K562 (cell line): Measurements from ENCODE around the gene CLASP2. TPM values are rescaled to one million over a fixed set of nuclear protein-coding genes. Genes with fewer than 3 reads are reported as not detected.

Experiments
- BRD4 ChIP-seq: fragments of 200-600 bp; sonication (generic); IDR thresholded peaks from 2 replicates; pipeline ENCODE4 v1.6.1; 2017; ENCODE audit warnings: inconsistent platforms
- CTBP1 ChIP-seq: fragments of 450-650 bp; IDR thresholded peaks from 2 replicates; pipeline ENCODE4 v1.6.1; 2016; ENCODE audit warnings: borderline replicate concordance
- GATA2 ChIP-seq: sonication (generic); formaldehyde crosslinking; IDR thresholded peaks from 2 replicates; pipeline ENCODE4 v1.4.0; 2020; ENCODE audit warnings: mild to moderate bottlenecking, missing genetic modification reagents
- RBM22 ChIP-seq: fragments of 200-400 bp; formaldehyde crosslinking; IDR thresholded peaks from 2 replicates; pipeline ENCODE4 v1.6.1; 2018; ENCODE audit warnings: low read length, low read depth; ENCODE audit not compliant: poor library complexity, severe bottlenecking
- RFX5 ChIP-seq: IDR thresholded peaks from 2 replicates; pipeline ENCODE4 v1.6.1; 2011; ENCODE audit warnings: low read depth, mild to moderate bottlenecking, improper control_type of control experiment, low read length
- ZNF830 ChIP-seq: fragments of 250-450 bp; sonication (Bioruptor Pico); IDR thresholded peaks from 2 replicates; pipeline ENCODE4 v1.5.0; 2021; ENCODE audit warnings: mild to moderate bottlenecking
- polyA plus RNA-seq, 8 experiments: library from polyadenylated mRNA; depleted of rRNA in 4 of 8; stranded (reverse) in 5 of 8; unstranded in 3 of 8; fragments of >200 nt; fragmentation: Nextera tagmentation in 2 of 8; fragmentation: Illumina TruSeq in 1 of 8; extraction: Ambion mirVana in 2 of 8; extraction: Trizol in 1 of 8; gene quantifications; 2 replicates each; pipeline versions ENCODE4 v1.2.1 to v1.2.3, GENCODE V29; 2011 to 2014; ENCODE audit warnings: inconsistent platforms in 1 of 8, missing spikeins in 1 of 8
- total RNA-seq, 7 experiments: library from RNA; depleted of rRNA in 6 of 7; stranded (reverse); fragments of >200 nt in 6 of 7; fragmentation: Illumina TruSeq in 2 of 7; extraction: Trizol in 2 of 7; gene quantifications; 2 replicates each; pipeline versions ENCODE4 v1.2.1 to v1.2.3, GENCODE V29; 2011 to 2021; ENCODE audit warnings: low replicate concordance in 1 of 7
- TF ChIP-seq, protein P1 (sequence below), 2 experiments: fragments of 450-650 bp in 1 of 2; sonication (generic) in 1 of 2; formaldehyde crosslinking in 1 of 2; IDR thresholded peaks in 1 of 2; conservative IDR thresholded peaks in 1 of 2; 2 replicates each; pipeline versions ENCODE4 v1.6.1 to v1.8.1; 2016 to 2023; ENCODE audit warnings: mild to moderate bottlenecking in 2 of 2, moderate library complexity in 2 of 2, inconsistent platforms in 1 of 2, missing genetic modification reagents in 1 of 2
- TF ChIP-seq, protein P2 (sequence below): sonication (generic); formaldehyde crosslinking; IDR thresholded peaks from 2 replicates; pipeline ENCODE4 v1.8.1; 2023; ENCODE audit warnings: mild to moderate bottlenecking, missing genetic modification reagents
- TF ChIP-seq, protein P3 (sequence below): fragments of 250-450 bp; sonication (Bioruptor Pico); IDR thresholded peaks from 2 replicates; pipeline ENCODE4 v1.4.0; 2020

Gene CLASP2
- total and polyA plus RNA-seq, 9 of the 15 experiments (the other 6 are each of a cell fraction or from before 2014, with no cell fraction given), result 13.5 to 107 (median 71.8) TPM

DNA sequence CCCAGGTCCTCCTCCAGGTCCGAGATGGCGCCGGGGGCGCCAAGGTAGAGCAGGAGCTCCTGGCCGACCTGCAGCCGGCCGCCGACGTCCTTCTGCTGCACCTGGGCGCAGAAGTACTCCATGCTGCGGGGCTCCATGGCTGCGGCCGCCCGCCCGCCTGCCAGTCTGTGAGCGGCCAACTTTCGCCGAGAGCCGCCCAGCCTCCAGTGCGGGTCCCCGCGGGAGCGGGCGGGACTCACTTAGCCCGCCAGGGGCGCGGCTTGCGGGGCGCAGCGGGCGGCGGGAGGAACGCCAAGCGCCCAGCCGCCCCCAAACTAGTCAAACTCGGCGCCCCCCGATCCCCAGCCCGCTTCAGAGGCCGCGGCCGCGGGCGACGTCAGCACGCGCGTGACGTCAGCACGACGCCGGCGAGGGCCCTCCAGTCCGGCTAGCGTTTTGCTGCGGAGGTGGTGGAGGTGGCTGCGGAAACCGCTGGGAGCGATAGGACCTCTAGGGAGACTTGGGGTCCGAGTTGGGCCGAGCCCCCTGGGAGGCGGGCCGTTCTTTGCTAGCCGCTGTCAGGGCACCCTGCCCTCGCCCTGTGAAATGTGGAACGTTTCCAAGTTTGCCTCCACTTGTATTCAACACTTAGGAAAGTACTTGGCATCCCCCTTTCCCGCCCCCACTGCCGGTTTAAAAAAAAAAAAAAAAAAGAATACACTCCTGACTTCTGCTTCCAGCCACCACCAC lies at the start of gene CLASP2 (continued):
- TF ChIP-seq CTBP1, result peak; percentile 80
- TF ChIP-seq, protein P1, sequence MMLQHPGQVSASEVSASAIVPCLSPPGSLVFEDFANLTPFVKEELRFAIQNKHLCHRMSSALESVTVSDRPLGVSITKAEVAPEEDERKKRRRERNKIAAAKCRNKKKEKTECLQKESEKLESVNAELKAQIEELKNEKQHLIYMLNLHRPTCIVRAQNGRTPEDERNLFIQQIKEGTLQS (IDR thresholded peaks at IDR 0.05), result peak; percentile 89
- TF ChIP-seq, protein P1 (CRISPR knock-in tag; conservative IDR thresholded peaks at IDR 0.05), result no peak
- TF ChIP-seq BRD4, result peak; percentile 81; the same call in 1 of the 2 replicates
- no peak for TF ChIP-seq RBM22
- TF ChIP-seq GATA2 (CRISPR knock-in tag), result no peak
- TF ChIP-seq ZNF830 (CRISPR knock-in tag), result 0 out of 2 replicates have a peak, but pooled peaks have one; percentile 14
- TF ChIP-seq, protein P2, sequence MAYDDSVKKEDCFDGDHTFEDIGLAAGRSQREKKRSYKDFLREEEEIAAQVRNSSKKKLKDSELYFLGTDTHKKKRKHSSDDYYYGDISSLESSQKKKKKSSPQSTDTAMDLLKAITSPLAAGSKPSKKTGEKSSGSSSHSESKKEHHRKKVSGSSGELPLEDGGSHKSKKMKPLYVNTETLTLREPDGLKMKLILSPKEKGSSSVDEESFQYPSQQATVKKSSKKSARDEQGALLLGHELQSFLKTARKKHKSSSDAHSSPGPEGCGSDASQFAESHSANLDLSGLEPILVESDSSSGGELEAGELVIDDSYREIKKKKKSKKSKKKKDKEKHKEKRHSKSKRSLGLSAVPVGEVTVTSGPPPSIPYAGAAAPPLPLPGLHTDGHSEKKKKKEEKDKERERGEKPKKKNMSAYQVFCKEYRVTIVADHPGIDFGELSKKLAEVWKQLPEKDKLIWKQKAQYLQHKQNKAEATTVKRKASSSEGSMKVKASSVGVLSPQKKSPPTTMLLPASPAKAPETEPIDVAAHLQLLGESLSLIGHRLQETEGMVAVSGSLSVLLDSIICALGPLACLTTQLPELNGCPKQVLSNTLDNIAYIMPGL, result peak; percentile 92
- TF ChIP-seq RFX5, result no peak
- TF ChIP-seq, protein P3, sequence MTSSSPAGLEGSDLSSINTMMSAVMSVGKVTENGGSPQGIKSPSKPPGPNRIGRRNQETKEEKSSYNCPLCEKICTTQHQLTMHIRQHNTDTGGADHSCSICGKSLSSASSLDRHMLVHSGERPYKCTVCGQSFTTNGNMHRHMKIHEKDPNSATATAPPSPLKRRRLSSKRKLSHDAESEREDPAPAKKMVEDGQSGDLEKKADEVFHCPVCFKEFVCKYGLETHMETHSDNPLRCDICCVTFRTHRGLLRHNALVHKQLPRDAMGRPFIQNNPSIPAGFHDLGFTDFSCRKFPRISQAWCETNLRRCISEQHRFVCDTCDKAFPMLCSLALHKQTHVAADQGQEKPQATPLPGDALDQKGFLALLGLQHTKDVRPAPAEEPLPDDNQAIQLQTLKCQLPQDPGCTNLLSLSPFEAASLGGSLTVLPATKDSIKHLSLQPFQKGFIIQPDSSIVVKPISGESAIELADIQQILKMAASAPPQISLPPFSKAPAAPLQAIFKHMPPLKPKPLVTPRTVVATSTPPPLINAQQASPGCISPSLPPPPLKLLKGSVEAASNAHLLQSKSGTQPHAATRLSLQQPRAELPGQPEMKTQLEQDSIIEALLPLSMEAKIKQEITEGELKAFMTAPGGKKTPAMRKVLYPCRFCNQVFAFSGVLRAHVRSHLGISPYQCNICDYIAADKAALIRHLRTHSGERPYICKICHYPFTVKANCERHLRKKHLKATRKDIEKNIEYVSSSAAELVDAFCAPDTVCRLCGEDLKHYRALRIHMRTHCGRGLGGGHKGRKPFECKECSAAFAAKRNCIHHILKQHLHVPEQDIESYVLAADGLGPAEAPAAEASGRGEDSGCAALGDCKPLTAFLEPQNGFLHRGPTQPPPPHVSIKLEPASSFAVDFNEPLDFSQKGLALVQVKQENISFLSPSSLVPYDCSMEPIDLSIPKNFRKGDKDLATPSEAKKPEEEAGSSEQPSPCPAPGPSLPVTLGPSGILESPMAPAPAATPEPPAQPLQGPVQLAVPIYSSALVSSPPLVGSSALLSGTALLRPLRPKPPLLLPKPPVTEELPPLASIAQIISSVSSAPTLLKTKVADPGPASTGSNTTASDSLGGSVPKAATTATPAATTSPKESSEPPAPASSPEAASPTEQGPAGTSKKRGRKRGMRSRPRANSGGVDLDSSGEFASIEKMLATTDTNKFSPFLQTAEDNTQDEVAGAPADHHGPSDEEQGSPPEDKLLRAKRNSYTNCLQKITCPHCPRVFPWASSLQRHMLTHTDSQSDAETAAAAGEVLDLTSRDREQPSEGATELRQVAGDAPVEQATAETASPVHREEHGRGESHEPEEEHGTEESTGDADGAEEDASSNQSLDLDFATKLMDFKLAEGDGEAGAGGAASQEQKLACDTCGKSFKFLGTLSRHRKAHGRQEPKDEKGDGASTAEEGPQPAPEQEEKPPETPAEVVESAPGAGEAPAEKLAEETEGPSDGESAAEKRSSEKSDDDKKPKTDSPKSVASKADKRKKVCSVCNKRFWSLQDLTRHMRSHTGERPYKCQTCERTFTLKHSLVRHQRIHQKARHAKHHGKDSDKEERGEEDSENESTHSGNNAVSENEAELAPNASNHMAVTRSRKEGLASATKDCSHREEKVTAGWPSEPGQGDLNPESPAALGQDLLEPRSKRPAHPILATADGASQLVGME (CRISPR knock-in tag), result peak; percentile 90
